NCI-H2029 (cell line): ENCODE measurements around the gene LUC7L2.
"Not testable (repeated sequence)": the region's sequence is repeated elsewhere in the genome, so short reads cannot be mapped to it uniquely, and the experiment has no call there.

Experiments
- DNase-seq: peaks from one replicate; lab custom pipeline; 2025; lab: John Stamatoyannopoulos, UW

The LUC7L2 gene

DNA sequence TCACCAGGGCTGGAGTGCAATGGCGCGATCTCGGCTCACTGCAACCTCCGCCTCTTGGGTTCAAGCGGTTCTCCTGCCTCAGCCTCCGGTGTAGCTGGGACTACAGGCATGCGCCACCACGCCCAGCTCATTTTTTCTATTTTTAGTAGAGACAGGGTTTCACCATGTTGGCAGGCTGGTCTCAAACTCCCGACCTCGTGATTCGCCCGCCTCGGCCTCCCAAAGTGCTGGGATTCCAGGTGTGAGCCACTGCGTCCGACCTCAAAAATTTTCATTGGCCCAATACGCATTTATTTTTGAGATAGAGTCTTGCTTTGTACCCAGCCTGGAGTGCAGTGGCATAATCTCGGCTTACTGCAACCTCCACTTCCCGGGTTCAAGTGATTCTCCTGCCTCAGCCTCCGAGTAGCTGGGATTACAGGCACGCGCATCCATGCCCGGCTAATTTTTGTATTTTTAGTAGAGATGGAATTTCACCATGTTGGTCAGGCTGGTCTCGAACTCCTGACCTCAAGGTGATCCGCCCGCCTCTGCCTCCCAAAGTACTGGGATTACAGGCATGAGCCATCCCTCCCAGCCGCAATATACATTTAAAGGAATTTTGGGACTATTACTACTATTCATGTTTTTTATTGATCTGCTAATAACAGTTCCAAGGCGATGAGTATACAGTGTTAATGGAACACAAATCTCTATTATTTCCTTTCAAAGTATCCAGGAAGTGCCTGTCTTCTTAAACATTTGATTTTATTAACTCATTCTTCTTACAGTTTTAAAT, 1.8 kb upstream of the LUC7L2 start:
- not testable (repeated sequence) for DNase-seq

DNA sequence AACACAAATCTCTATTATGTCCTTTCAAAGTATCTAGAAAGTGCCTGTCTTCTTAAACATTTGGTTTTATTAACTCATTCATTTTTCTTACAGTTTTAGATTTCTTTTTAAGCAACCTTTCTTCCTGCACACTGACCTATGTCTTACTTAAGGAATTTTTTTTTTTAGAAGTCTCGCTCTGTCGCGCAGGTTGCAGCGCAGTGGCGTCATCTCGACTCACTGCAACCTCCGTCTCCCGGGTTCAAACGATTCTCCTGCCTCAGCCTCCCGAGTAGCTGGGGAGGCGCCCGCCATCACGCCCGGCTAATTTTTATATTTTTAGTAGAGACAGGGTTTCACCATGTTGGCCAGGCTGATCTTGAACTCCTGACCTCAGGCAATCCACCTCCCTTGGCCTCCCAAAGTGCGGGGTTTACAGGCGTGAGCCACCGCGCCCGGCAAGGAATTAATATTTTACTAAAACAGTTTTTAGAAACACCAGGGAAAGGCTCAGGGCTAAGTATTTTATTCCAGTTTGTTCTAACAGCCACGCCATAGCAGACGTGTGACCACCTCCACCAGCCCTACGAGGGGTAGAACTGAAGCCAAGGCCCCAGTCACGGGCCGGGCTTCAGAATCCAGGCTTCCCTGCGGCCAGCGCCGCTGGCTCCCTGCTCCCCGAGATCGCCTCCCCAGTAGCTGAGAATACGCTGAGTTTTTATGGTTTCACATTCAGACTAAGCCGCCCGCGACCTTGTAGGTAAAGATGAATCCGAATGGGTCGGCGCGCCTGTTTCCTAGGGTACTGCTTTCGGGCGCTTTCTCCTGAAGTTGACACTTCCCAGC, 941 bp upstream of the LUC7L2 start:
- peak; percentile 18 for DNase-seq

DNA sequence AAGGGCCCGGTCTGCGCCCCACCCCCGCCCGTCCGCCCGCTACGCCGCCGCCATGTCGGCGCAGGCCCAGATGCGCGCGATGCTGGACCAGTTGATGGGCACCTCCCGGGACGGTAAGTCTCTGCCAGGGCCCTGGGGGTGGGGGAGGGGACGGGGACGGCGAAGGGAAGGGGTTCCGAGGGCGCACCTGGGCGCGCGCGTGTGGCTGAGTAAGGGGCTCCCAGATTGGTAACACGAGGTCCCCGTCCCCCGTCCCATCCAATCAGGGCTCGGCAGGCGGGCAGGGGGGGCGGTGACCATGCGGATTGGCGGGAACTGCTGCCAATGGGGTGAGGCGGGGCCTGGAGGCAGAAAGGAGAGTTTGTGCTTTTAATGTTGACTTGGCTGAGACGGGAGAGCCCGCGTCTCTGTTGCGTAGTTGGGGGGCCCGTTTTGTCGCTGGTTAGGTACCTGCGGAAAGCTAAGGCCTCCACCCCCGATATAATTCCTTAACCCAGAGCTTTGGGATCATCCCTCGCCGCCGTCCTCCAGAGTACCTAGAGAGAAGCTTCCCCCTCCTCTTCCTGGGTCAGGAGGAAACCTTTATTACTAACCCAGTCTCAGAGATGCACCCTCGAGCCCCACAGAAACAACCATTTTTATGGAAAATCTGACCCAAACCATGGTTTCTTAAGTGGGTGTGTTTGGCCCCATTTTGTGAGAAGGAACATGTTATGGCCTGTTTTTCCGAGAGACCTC, 685 bp downstream of the LUC7L2 start:
- peak; percentile 97 for DNase-seq

DNA sequence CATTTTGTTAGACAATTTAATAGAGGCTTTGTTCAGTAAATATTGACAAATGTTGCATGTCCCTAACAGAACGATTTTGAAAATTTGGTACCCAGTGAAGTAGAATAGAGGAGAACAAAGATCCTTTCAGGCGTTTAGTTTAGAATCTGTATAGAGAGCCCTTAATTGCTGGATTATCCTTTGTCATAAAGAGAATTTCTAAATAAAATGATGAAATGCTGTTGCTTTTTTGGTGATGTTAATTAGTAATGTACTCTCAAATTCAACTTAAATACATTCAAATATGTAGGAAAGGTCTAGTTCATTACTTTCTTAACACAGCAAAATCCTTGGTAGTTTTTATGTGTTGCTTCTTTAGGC, 1.2 kb downstream of the LUC7L2 start:
- no peak for DNase-seq

DNA sequence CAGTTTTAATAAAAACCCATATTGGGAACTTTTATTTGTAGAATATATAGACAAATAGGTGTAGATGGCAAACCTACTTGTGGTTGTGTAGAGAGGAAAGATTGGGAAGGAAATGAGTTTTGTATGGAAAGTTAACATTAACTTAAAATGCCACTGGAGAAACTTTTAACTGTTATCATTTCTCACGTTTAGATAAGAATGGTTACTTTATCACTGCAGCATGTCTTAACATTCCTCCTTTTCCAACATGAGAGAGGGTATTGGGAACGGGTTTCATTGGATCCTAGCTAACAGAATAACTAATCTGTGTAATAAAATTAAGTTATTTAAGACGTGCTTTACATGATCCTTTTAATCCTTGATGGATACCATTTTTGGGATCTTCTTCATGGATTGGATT, 1.8 kb downstream of the LUC7L2 start:
- no peak for DNase-seq

DNA sequence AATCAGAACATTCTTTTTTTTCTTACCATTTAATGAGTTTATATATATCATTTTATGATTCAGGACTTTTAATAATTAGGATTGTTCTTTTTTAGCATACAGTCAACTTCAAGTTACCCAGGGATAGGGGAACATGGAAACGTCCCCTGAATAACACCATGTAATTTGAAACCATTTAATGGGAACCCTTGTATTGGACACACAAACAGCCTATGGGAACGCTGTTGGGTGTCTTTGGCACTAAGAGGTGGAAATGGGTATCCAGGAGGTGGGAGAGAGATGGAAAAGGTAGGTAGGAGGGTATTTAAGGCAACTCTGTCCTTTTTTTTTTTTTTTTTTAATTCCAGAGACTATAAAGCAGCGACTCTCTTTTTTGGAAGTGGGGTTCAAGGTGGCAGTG, 2.6 kb downstream of the LUC7L2 start:
- DNase-seq: no peak

DNA sequence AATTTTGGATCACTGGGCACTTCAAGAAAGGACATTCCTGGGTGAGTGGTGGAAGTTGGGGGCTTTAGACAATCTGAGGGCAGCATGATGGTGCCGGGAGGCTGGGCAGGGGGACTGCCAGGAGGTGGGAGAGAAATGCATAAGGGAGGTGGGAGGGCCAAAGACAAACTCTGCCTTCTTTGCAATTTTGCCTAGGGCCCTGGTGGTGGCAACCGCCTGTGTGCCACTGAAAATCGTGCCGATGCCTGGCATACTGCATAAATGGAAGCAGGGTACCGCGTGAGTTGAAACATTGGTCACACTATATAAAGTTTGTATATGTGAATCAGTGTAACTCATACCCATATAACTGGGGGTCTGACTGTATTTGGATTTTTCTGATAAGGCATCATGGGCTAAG, 3.3 kb downstream of the LUC7L2 start:
- no peak for DNase-seq

DNA sequence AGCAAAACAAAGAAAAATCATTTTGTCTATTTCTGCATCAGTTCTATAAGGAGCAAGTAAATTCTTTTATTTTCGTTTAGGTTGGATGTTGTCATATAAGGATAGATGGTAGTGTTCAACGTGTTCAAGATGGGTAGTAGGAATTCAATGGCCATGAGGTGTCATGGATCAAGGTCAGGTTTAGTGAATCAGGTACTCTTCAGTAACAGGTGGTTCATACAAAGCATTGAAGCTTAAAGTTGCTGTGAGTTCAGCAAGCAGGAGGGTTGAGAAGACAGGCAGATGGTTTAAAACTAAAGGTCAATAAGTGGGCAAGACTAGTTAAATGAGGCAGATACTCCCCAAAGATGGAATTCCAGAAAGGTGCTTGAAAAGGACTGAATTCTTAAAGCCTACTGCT, 5.6 kb downstream of the LUC7L2 start:
- DNase-seq: no peak

DNA sequence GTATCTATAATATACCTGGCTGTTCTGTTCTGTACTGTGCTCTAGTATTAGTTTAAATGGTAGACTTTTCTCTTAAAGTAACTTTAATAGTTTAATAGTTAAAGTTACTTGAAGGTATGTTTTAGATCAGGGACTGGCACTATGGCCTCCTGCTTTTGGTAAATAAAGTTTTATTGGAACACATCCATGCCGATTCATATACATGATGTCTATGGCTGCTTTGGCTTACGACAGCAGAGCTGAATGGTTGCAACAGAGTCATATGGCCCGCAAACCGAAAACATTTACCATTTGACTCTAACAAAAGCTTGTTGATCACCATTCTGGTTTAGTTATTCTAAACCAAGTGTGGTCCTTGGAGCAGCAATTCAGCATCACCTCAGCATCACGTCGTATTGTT, 6.7 kb downstream of the LUC7L2 start:
- no peak for DNase-seq

DNA sequence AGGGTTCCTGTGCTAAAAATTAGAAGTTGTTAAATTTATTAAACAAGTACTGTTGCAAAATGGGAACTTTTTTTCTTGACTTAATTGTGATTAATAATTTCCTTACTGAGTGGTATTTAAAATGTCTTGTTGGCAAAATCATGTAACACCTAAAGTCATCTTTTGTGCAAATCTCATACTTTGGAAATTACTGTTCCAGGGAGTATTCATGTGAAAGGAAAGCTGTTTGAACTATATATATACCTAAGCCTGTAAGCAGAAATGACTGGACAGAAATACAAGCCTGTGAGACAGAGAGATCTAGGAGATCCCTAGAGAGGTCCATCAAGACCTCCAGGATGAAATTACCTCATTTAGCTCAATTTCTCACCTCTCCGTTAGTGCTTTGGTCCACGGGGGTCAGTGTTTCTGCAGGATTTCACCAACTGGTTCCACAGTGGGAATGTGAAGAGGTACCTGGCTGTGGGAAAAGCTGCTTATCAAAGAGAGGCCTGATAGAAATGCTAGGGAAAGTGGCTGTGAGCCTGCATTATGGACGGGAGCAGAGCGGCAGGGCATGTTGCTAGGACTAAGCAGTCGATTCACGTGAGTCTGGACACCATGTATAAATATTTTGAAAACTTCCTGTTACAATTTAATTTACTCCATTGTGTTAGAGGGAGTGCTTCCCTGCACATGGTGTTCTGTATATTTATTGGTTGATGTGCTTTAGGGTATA, 7.9 kb downstream of the LUC7L2 start:
- no peak for DNase-seq

DNA sequence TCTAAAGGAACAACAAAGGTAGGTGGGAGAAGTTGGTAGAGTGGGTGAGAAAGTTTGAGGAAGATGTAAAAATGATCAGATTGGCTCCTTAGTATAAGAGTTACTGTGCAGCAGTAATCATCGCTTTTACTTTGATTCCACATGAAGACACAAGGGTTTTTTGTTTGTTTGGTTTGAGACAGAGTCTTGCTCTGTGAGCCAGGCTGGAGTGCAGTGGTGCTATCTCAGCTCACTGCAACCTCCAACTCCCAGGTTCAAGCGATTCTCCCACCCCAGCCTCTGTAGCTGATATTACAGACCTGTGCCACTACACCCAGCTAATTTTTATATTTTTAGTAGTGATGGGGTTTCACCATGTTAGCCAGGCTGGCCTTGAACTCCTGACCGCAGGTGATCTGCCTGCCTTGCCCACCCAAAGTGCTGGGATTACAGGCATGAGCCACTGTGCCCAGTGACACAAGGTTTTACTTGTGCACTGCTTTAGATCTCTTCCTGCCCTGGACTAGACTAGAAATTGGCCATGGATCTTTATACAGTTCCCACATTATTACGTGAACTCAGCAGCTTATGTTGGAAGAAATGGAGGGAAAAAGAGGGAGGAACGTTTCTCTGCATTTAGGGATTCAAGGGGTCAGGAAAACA, 10.7 kb downstream of the LUC7L2 start:
- DNase-seq: no peak

DNA sequence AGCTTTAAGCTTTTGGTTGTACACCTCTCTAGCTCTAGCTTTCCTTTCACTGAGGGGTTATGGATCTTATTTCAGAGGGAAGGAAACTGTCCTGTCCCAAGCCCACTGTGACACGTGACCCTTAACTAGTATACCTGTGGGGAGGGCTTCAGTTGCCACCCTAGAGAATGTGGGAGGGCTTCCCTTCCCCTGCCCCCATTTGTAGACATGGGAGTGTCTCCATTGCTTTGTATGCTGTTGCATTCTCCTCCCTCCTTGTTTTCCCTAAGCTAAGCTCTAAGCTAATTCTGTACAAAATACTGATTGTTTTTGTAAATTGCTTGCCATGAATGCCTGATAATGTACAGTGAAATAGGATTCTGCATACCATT, 11.2 kb downstream of the LUC7L2 start:
- no peak for DNase-seq

DNA sequence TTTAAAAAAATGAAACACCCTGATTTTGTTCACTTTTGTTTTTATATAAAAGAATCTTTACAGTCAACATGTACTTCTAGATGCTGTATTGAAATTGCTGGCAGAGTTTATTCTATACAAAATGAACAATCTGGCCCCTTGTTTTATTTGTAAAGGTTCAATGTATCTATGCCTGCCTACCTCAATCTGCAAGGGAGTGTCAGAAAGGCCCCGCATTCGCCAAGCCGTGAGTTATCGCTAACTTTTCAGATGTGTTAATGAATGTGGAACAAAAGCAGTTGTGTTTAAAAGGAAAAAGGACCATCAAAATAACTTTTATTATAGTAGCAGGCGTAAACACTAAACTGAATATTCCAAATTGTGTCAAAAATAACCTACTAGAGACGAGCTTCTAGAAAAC, 14.6 kb downstream of the LUC7L2 start:
- DNase-seq: no peak

DNA sequence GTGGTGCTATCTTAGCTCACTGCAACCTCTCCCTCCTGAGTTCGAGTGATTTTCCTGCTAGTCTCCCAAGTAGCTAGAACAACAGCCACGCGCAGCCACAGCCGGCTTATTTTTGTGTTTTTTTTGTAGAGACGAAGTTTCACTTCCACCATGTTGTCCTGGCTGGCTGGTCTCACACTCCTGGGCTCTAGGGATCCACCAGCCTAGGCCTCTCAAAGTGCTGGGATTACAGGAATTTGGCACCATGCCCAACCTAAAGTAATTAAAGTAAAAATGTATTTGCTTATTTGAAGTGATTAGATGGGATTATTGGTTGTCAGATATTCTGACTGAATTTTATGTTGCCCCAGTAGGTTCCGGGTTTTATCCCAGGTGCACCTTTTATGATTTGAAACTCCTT, 22.7 kb downstream of the LUC7L2 start:
- no peak for DNase-seq

DNA sequence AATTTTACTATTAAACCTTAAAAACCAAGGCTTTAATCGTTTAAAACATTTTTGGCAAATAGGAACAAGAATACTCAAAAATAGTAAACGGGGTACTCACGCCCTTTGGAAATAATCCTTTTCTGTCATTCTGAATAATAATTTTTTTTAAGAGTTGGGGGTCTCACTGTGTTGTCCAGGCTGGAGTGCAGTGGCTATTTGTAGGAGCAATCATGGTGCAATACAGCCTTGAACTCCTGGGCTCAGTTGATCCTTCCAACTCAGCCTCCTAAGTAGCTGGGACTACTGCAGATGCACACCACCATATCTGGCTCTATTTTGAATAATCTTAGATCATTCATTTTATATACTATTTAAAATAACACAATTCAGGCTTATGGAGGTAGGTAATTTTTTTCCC, 24.9 kb downstream of the LUC7L2 start:
- DNase-seq: no peak

DNA sequence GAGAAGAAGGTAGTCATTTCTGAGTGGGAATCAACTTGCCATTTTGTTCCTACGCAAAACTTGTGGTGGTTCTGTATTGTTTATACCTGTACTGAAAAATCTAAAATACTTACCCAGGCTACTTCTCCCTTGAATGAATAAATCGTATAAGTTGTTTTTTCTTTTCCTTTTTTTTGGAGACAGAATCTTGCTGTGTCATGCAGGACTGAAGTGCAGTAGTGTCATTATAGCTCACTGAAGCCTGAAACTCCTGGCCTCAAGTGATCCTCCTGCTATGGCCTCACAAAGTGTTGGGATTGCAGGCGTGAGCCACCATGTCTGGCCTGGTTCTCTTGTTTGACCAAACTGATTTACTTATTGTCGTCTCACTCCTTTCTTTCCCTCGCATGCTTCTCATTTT, 27.9 kb downstream of the LUC7L2 start:
- no peak for DNase-seq

DNA sequence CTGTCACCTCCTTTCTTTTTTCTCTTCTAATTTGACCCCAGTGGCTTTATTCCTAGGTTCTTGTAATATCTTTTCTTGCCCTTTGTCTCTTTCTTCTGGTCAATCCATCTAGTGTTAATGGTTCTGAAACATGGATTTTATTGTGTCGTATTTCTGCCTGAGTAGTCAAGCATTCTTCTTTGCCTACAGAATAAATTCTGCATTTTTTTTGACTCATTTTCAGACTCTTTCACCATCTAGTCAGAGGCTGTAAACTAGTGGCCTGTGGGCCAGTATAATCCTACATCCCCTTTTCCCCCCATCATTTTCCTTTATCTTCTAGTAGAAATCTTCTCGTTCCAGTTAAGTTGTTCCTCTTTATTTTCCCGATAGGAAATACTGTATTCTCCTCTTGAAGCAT, 29.4 kb downstream of the LUC7L2 start:
- no peak for DNase-seq

DNA sequence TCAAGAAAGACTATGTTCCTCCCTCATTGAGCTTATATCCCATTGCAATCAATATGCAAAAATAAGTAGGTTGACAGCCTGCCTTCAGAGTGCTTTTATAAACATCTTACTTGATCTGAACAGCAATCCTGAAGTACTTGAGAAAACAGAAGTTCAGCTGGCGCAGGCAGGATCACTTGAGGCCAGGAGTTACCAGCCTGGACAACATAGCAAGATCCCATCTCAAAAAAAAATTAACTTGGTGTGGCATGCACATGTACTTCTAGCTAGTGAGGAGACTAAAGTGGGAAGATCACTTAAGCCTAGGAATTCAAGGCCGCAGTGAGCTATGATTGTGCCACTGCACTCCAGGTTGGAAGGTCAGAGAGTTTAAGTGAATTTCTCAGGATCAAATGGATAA, 30.1 kb downstream of the LUC7L2 start:
- DNase-seq: no peak

DNA sequence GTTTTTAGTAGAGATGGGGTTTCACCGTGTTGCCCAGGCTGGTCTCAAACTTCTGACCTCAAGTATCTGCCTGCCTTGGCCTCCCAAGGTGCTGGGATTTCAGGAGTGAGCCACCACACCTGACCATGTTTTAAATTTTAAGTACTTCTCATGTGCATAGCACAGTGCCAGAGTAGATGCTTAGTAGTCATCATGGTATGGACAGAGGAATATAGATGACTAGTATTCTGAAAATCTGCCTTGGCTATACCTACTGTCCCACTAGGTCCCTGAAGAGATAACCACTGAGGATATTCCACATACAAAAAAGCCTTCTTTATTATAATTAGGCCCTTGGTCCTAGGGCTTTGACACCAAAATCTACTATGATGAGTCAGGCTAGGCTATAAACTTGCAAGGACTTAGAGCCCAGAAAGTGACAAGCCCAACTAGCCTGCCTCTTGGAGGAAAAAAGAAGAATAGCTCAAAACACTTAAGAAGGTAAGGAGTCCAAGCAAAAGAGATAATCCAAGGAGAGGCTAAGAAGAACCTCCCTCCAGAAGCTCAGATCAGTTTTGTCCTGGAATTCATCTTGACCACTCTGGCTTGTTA, 34.0 kb downstream of the LUC7L2 start:
- no peak for DNase-seq

DNA sequence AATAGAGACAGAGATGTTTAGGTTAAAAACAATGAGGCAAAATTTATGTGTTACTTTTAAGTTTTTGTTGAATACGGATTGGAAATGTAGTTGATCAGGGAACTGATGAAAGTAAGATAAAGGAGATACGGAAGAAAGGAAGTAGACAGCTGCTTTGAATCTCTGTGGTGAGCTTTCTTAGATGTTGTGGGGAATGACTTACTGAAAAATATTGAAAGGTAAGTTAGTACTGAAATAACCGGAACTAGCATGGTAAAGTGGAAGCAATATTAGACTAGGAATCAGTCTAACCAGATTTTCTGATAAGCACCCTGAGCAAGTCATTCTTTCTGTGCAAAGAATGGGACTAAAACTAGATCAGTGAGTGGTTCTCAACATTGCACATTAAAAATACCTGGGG, 34.8 kb downstream of the LUC7L2 start:
- no peak for DNase-seq

DNA sequence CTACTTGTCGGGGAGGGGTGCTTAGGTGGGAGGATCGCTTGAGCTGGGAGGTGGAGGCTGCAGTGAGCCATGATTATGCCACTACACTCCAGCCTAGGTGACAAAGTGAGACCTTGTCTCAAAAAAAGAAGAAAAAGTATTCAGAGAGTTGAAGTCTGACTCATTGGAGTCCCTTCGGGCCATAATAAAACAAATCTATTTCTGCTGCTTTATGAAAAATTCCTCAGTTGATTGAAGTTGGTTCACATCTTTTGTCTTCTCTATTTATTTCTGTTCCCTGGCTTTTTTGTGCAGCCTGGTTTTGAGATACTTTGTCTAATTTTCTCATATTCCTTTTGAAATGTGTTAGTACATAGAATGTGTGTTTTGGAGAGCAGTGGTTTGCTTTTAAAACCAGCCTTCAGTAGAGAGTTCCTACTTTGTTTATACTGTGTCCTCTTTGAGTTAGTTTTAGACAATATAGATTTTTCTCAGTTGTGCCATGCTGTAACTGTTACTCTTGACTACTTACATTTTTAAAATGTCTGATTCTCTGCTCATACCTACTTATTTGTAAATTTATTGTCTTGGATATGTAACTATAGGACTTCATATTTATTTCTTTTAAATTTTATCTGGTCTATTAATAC, 36.7 kb downstream of the LUC7L2 start:
- no peak for DNase-seq
